ELR (cell line): ENCODE data around the gene BCAS3.
"Not testable (repeated sequence)": the region's sequence is repeated elsewhere in the genome, so short reads cannot be mapped to it uniquely, and the experiment has no call there.

Experiments
- DNase-seq: peaks from one replicate; pipeline ENCODE4 v3.0.0-alpha.2; 2015; ENCODE audit warnings: low read depth

BCAS3 gene

DNA sequence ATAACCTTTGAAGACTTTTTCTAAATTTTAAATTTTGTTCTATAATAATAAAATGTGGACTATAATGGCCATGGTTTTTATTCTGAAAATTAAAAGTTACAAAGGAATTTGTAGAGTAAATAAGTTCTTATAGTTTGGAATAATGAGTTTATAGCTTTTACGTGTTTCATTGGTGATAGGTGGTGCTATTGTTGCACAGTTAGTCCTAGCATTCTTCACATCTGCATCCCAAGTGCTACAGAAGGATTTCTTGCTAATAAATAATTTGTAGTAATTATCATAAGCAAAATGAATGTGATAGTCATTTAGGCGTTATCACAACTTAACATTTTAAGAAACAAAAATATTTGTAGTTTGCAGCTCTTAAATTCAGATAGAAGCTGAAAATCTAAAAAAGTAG, 67.9 kb downstream of the BCAS3 start:
- DNase-seq: no peak

DNA sequence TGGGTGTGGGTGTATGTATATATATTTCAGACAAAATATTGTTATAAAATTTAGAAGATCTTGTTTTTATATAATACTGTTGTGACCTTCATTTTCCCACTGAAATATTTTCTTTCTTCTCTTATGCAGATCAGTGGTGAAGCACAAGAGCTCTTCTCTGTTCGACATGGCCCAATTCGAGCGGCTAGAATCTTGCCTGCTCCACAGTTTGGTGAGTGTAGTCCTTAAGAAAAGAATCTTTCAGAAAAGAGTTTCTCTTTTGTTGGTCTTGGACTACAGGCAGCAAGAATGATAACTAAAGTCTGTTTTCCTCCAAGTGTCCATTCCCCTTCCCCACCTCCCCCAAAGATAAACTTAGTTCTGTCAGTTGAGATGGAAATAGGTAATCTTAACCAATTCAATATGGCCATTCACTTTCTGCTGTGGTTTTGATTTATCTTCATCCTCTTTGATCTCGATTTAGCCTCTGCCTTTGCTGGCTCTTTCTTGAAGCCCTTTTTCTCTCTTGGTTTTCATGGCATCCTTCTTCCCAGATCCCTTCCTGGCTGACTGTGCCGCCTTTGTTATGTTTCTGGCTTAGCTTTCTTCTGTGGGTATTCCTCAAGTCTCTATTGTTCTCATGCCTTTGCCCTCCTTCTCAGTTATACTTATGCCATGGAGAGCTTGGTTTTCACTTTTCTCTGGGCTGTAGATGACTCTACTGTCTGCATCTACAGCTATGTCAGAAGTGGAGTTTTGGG, 69.6 kb downstream of the BCAS3 start:
- no peak for DNase-seq

DNA sequence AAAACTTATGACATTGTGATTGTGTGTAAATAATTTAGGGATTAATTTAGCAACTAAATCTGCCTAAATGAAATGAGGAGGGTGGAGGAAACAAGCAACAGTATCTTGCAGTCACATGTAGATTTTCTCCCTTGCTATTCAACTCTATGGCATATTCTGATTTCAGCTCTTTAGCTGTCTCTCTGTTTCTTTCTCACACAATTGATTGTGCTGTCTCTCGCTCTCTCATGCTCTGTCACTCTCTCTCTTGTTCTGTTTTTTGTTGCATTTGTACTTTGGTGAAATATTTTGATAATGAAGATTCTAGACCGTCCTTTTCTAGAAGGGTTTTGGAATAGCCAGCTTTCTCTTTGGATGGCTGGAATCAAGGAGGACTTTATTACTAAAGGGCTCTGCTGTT, 70.6 kb downstream of the BCAS3 start:
- DNase-seq: no peak

DNA sequence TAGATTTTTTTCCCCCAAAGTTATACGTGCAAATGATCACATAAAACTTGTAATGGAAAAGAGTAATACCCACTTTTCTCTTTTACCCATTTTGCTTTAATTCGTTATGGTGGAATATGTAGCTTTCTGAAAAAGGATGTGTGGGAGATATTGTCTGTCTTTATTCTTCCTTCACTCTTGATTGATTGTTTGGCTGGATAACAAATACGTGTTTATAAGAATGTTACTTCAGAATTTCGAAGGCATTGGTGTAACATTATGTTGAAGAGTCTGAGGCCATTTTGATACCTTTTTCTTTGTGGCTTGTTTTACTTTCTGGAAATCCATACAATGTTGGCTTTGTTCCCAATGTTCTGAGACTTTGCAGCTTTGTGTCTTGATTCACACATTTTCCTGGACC, 71.4 kb downstream of the BCAS3 start:
- DNase-seq: no peak

DNA sequence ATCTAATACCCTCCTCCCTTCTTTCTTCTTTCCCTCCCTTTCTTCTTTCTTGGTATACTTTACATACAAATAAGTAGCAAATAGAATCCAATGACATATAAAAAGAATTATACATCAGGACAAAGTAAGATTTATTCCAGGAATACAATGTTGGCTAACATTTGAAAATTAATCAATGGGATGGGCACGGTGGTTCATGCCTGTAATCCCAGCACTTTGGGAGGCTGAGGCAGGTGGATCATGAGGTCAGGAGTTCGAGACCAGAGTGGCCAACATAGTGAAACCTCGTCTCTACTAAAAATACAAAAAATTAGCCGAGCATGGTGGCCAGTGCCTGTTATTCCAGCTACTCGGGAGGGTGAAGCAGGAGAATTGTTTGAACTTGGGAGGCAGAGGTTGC, 72.1 kb downstream of the BCAS3 start:
- DNase-seq: no peak

DNA sequence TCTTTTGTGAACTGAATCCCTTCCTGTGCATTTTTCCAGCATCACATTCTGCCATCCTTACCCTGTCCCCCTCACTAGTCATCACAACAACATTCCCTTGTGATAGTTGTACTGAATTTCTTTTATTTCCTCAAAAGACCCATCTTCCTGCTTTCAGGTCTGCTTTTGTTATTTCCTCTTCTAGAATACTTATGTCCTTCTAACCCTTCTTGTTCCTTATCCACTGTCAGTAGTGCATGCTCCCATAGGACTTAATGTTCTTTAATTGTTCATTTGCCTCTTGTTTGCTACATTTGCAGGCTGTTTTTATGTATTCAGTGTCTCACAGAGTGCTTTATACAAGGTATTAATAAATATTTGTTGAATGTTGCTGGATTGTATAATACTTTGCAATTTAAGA, 73.0 kb downstream of the BCAS3 start:
- no peak for DNase-seq

DNA sequence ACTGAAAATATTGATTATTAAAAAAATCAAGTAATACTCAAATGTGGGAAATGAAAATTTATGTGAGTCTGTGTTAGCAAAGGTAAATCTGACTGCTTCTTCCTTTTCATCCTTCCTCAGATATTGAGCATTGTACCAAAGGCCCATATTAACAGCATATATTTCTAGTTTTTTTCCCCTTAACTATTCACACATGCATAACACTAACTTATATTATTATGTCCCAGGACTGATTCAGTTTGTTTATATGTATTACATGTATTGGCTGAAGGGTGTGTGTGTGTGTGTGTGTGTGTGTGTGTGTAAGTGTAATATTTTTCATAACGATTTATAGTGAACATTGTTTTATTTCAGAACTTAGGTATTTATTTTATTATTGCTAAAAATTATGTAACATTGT, 74.2 kb downstream of the BCAS3 start:
- no peak for DNase-seq

DNA sequence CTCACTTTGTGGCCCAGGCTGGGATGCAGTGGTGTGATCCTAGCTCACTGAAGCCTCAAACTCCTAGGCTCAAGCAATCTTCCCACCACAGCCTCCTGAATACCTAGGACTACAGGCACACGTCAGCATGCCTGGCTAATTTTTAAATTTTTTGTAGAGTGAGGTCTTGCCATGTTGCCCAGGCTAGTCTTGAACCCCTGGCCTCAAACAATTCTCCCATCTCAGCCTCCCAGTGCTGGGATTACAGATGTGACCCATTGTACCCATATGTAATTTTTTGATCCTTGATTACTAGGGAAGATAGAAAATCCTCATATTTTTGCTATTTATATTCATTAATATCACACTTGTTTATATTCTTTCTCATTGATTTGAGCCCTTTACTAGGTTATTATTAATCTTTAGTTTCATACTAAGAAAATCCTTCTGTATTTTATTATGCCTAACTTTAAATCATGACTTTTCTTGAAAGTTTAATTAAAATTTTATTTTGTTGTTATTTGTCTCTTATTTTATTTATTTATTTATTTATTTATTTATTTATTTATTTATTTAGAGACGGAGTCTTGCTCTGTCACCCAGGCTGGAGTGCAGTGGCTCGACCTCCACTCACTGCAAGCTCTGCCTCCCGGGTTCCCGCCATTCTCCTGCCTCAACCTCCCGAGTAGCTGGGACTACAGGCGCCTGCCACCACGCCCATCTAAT, 75.4 kb downstream of the BCAS3 start:
- no peak for DNase-seq

DNA sequence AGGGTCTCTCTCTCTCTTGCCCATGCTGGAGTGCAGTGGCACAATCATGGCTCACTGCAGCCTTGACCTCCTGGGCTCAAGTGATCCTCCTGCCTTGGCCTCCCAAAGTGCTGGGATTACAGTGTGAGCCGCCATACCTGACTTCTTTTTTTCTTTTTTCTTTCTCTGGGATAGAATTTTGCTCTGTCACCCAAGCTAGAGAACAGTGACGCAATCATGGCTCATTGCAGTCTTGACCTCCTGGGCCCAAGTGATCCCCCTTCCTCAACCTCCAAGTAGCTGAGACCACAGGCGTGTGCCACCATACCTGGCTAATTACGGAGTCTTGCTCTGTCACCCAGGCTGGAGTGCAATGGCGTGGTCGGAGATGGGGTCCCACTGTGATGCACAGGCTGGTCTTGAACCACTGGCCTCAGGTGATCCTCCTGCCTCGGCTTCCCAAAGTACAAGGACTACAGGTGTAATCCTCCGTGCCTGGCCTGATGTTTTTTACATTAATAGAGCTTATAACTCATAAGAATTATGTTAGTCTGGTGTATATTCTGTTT, 76.5 kb downstream of the BCAS3 start:
- DNase-seq: no peak

DNA sequence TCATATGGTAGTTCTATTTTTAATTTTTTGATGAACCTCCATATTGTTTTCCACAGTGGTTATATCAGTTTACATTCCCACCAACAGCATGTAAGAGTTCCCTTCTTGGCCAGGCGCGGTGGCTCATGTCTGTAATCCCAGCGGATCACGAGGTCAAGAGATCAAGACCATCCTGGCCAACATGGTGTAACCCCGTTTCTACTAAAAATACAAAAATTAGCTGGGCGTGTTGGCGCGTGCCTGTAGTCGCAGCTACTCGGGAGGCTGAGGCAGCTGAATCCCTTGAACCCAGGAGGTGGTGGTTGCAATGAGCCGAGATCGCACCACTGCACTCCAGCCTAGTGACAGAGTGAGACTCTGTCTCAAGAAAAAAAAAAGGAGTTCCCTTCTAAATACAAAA, 79.1 kb downstream of the BCAS3 start:
- not testable (repeated sequence) for DNase-seq

DNA sequence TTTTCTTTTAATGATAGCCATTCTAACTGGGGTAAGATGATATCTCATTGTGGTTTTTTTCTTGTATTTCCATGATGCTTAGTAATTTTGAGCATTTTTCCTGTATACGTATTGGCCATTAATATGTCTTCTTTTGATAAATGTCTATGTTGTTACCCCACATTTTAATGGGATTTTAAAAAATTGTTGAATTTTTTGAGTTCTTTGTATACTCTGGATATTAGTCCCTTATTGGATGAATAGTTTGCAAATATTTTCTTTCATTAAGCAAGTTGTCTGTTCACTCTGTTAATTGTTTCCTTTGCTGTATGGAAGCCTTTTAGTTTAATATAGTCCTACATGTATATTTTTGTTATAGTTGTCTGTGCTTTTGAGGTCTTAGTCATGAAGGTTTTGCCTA, 79.8 kb downstream of the BCAS3 start:
- no peak for DNase-seq

DNA sequence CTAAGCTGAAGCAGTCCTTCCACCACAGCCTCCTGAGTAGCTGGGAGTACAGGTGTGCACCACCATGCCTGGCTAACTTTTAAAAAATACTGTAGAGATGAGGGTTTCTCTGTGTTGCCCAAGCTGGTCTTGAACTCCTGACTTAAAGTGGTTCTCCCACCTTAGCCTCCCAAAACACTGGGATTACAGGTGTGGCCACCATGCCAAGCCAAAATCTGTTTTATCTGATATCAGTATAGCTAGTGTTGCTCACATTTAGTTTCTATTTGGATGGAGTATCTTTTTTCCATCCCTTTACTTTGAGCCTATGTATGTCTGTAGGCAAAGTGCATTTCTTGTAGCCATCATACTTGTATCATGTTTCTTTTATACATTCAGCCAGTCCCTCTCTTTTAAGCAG, 82.1 kb downstream of the BCAS3 start:
- DNase-seq: no peak

DNA sequence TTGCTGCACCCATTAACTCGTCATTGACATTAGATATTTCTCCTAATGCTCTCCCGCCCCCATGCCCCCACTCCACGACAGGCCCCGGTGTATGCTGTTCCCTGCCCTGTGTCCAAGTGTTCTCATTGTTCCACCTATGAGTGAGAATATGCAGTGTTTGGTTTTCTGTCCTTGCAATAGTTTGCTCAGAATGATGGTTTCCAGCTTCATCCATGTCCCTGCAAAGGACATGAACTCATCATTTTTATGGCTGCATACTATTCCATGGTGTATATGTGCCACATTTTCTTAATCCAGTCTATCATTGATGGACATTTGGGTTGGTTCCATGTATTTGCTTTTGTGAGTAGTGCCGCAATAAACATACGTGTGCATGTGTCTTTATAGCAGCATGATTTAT, 83.7 kb downstream of the BCAS3 start:
- not testable (repeated sequence) for DNase-seq

DNA sequence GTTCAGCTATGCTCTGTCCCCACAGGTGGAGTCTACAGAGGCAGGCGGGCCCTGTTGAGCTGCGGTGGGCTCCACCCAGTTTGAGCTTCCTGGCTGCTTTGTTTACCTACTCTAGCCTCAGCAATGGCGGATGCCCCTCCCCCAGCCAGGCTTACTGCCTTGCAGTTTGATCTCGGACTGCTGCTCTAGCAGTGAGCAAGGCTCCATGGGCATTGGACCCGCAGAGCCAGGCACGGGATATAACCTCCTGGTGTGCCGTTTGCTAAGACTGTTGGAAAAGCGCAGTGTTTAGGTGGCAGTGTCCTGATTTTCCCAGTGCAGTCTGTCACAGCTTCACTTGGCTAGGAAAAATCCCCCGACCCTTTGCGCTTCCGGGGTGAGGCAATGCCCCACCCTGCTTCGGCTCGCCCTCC, 89.1 kb downstream of the BCAS3 start:
- DNase-seq: no peak

DNA sequence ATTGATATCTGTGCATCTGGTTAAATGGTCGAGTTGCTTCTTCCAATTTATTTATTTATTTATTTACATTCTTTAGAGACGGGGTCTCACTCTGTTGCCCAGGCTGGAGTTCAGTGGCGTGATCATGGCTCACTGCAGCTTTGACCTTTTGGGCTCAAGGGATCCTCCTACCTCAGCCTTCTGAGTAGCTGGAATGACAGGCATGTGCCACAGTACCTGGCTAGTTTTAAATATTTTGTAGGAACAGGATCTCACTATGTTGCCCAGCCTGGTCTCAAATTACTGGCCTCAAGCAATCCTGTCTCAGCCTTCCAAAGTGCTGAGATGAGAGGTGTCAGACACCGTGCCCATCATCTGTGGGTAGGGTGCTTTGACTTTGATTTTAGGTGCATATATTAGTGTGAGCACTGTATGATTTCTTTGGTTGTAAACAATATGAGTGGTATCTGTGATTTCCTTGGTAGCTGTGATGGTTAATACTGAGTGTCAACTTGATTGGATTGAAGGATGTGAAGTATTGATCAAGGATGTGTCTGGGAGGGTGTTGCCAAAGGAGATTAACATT, 90.2 kb downstream of the BCAS3 start:
- DNase-seq: no peak

DNA sequence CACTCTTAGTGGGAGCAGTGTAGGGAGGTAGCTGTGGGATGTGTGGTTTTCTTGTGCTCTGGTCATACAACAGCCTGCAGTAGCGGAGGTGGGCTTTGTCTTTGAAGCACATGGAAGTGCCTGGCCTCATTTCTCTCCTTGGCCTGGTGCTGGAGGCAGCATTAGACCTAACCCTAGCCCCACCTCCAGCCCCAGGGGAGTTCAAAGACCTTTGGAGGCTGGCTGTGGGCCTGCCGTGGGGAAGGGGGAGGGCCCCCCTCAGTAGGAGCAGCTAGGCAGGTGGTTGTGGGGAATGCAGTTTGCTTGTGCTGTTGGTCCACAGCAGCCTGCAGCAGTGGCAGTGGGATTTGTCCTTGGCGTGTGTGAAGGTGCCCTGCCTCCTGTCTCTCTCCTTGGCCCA, 91.7 kb downstream of the BCAS3 start:
- no peak for DNase-seq

DNA sequence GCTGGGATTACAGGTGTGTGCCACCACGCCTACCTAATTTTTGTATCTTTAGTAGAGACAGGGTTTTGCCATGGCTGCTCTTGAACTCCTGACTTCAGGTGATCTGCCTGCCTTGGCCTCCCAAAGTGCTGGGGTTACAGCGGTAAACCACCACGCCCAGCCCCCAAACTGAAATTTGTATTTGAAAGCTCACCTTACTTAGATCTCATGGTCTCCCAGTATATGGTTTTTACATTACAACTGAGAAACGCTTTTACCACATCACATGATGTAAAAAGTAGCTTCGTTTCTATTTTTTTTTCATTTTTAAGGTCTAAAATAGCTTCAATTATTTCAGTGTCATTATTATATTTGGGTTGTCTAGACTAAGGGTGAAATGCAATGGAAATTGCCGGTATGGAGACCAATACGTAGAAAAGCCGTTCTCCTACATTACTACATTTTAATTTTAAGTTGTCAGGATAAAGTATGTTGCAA, 93.3 kb downstream of the BCAS3 start:
- DNase-seq: no peak

DNA sequence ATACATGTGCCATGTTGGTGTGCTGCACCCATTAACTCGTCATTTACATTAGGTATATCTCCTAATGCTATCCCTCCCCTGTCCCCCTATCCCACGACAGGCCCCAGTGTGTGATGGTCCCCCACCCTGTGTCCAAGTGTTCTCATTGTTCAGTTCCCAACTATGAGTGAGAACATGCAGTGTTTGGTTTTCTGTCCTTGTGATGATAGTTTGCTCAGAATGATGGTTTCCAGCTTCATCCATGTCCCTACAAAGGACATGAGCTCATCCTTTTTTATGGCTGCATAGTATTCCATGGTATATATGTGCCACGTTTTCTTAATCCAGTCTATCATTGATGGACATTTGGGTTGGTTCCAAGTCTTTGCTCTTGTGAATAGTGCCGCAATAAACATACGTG, 94.0 kb downstream of the BCAS3 start:
- not testable (repeated sequence) for DNase-seq

DNA sequence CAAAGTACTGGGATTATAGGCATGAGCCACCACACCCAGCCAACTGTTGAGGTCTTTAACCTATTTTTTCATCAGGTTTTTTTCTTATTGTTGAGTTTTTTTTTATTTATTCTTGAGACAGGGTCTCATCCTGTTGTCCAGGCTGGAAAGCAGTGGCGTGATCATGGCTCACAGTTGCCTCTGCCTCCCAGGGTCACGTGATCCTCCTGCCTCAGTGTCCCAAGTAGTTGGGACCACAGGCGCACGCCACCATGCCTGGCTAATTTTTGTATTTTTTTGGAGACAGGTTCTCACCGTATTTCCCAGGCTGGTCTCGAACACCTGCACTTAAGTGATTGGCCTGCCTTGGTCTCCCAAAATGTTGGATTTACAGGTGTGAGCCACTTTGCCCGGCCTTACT, 95.9 kb downstream of the BCAS3 start:
- no peak for DNase-seq

DNA sequence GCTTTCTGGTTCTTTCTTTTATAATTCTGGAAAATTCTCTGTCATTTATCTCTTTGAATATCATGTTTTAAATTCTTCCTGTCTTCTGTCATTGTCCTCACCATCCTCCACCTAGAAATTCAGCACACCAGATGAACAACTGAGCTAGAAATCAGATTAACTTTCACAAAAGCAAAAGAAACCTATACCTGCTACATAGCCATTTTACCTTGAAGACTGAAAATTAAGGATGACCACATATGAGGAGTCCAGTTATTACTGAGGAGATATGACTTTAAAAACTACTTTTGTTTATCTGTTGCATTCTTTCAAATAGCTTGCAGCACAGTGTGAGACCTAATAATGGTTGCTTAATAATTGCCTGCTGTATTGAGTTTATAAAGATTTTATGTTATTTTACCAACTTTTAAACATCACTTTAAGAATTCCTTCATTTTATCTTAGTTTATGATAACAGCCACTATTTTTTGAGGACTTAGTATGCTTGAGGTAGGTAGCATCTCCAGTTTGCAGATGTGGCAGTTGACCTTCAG, 104.3 kb downstream of the BCAS3 start:
- DNase-seq: no peak

DNA sequence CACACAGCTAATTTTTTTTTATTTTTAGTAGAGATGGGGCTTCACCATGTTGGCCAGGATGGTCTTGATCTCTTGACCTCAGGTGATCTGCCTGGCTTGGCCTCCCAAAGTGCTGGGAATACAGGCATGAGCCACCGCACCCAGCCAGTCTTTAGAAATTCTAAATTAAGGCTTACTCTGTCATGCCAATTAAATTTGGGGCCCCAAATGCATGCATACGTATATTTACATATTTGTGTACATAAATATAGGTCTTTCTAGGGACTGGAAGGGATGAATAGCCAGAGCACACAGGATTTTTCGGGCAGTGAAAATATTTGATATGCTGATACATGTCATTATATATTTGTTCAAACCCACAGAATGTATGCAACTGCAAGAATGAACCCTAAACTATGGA, 105.1 kb downstream of the BCAS3 start:
- no peak for DNase-seq

DNA sequence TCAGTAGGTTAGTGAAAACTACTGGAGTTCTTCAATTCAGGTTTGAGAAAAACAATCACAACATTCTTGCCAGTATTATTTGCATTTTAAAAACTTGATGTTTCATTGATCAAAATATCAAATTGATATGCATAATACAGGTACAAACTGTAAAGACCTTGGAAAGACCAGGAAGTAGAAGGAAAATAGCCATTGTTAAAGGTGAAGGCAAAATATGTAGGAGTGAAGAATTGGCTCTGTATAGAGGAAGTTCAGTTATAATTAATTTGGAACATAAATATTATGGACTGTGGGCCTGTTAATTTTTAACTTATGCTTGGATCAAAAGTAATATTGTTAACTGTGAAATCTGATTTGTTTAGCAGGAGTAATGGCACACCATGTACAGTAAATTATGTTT, 112.6 kb downstream of the BCAS3 start:
- DNase-seq: no peak
